Neural cell (in vitro differentiated cells): ENCODE results near the gene RGL3.

Experiments
- EP300 ChIP-seq: fragments of 450-650 bp; conservative IDR thresholded peaks from 2 replicates; pipeline ENCODE4 v1.6.1; 2014; ENCODE audit warnings: antibody characterized with exemption, mild to moderate bottlenecking, moderate library complexity; ENCODE audit not compliant: poor library complexity, severe bottlenecking
- EZH2 ChIP-seq: fragments of 200-600, 300-800 bp; shearing (Covaris generic), sonication (generic); IDR thresholded peaks from 2 replicates; pipeline ENCODE4 v1.6.1; 2014; ENCODE audit warnings: antibody characterized with exemption, low read length, borderline replicate concordance, mild to moderate bottlenecking; ENCODE audit not compliant: insufficient read depth, poor library complexity, severe bottlenecking
- MXI1 ChIP-seq: fragments of 450-650 bp; conservative IDR thresholded peaks from 2 replicates; pipeline ENCODE4 v1.6.1; 2014; ENCODE audit warnings: antibody characterized with exemption, mild to moderate bottlenecking; ENCODE audit not compliant: poor library complexity, severe bottlenecking
- POLR2AphosphoS5 ChIP-seq: IDR thresholded peaks from 2 replicates; pipeline ENCODE4 v1.6.1; 2012
- RAD21 ChIP-seq: fragments of 450-650 bp; conservative IDR thresholded peaks from 2 replicates; pipeline ENCODE4 v1.6.1; 2014; ENCODE audit warnings: antibody characterized with exemption, mild to moderate bottlenecking, moderate library complexity
- REST ChIP-seq: IDR thresholded peaks from 2 replicates; pipeline ENCODE4 v1.6.1; 2012; ENCODE audit warnings: borderline replicate concordance
- SMC3 ChIP-seq: fragments of 450-650 bp; conservative IDR thresholded peaks from 2 replicates; pipeline ENCODE4 v1.6.1; 2014; ENCODE audit warnings: antibody characterized with exemption, mild to moderate bottlenecking, moderate library complexity; ENCODE audit not compliant: poor library complexity
- TAF1 ChIP-seq: IDR thresholded peaks from 2 replicates; pipeline ENCODE4 v1.6.1; 2012; ENCODE audit warnings: low read depth
- TF ChIP-seq, protein P1 (sequence below): fragments of 450-650 bp; IDR thresholded peaks from 2 replicates; pipeline ENCODE4 v1.5.1; 2014; ENCODE audit warnings: antibody characterized with exemption, mild to moderate bottlenecking, moderate library complexity; ENCODE audit not compliant: poor library complexity, severe bottlenecking

DNA sequence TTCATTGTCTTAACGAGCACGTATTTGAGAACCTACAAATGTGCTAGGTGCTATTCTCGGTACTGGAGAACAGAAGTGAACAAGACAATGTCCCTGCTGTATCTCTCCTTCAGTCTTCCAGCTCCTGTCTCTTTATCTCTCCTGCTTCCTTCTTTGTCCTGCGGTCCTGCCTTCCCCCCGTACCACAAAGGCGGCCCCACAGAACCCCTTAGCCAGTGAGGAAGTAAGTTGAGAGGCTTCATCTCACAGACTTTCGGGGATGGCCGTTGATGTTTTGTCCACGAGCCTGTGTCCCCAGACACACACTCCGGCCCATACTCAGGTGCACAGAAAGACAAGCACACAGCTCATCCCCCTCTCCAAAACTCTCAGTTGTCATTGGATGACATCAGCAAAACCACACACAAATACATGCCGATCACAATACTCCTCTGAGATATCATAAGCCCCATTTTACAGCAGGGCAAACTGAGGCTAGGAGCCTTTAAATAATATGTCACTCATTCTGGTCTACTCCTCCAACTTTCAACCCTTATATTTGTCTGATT is 45.2 kb downstream of the RGL3 start:
- TF ChIP-seq, protein P1, sequence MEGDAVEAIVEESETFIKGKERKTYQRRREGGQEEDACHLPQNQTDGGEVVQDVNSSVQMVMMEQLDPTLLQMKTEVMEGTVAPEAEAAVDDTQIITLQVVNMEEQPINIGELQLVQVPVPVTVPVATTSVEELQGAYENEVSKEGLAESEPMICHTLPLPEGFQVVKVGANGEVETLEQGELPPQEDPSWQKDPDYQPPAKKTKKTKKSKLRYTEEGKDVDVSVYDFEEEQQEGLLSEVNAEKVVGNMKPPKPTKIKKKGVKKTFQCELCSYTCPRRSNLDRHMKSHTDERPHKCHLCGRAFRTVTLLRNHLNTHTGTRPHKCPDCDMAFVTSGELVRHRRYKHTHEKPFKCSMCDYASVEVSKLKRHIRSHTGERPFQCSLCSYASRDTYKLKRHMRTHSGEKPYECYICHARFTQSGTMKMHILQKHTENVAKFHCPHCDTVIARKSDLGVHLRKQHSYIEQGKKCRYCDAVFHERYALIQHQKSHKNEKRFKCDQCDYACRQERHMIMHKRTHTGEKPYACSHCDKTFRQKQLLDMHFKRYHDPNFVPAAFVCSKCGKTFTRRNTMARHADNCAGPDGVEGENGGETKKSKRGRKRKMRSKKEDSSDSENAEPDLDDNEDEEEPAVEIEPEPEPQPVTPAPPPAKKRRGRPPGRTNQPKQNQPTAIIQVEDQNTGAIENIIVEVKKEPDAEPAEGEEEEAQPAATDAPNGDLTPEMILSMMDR: no peak
- TF ChIP-seq MXI1: no peak
- TF ChIP-seq EP300: no peak
- no peak for TF ChIP-seq EZH2
- TF ChIP-seq SMC3: no peak
- no peak for TF ChIP-seq RAD21
- TF ChIP-seq POLR2AphosphoS5: no peak
- TF ChIP-seq TAF1: peak; percentile 25
- peak; percentile 32 for TF ChIP-seq REST
